ENCODE measurements around the gene C1orf174.

DNA sequence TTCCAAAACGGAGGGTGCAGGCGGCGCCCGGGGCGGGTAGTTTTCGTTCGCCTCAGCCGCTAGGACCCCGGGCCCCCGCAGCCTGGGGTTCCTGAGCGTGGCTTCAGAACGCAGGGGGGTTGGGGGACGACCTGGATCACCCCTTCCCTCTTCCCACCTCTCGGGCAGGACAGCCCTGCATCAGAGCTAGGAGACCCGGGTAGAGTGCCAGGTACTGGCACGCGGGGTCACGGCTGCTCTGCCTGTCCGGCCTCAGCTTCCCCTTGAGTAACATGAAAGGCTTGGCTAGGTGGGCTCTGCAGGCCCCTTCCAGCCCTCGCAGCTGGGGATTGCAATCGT, 42.3 kb downstream of the C1orf174 start:
- TF ChIP-seq POLR2A (IDR thresholded peaks at IDR 0.05), result no peak
- TF ChIP-seq, protein P1, sequence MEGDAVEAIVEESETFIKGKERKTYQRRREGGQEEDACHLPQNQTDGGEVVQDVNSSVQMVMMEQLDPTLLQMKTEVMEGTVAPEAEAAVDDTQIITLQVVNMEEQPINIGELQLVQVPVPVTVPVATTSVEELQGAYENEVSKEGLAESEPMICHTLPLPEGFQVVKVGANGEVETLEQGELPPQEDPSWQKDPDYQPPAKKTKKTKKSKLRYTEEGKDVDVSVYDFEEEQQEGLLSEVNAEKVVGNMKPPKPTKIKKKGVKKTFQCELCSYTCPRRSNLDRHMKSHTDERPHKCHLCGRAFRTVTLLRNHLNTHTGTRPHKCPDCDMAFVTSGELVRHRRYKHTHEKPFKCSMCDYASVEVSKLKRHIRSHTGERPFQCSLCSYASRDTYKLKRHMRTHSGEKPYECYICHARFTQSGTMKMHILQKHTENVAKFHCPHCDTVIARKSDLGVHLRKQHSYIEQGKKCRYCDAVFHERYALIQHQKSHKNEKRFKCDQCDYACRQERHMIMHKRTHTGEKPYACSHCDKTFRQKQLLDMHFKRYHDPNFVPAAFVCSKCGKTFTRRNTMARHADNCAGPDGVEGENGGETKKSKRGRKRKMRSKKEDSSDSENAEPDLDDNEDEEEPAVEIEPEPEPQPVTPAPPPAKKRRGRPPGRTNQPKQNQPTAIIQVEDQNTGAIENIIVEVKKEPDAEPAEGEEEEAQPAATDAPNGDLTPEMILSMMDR (IDR thresholded peaks at IDR 0.05), result no peak

All from body of pancreas (tissue), 4 donors.